Measurements from ENCODE around the gene MAD1L1. TPM values are rescaled to one million over a fixed set of nuclear protein-coding genes. Genes with fewer than 3 reads are reported as not detected.

MAD1L1 gene
- total and polyA plus RNA-seq, 2 of the 13 experiments (the other 11 are each of a cell fraction or from before 2014, with no cell fraction given) = 17.4 to 64.7 TPM

DNA sequence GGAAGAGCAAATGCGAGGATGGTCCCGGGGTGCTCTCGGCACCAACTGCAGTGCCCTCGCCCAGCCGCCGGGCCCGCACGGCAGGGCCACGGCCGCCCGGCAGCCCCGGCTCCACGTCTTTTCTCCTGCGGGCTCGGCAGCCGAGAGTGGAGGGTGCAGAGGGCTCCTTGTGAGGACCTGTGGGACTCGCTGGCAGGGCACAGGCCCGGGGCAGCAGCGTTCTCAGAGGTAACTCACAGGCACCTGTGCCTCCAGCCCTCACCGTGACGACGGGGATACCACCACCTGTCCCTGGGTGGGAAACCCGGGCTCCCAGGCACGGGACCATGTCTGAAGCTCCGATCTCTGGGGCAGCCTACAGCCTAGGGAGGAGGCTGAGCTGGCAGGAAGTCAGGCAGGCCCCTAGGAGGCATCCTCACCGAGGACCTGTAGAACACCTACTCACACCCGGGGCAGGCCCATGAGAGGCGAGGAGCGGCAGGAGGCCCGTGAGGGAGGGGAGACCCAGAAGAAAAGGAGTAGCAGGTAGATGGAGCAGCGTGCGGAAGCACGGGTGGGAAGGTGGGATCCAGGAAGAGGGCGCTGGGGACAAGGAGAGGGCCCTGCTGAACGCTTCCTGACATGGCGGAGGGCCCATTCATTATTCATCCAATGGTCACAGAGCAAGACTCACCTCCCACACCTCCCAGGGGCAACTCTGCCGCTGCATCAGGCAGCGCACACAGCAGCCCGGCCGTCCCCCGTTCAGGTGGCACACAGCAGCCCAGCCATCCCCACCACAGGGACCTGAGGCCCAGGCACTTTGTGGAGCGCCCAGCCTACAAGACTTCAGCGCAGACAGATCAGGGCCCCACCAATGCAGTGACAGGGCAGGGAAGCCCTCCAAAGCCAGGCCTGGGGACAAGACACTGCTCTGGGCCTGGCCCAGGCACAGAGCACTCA, 244.9 kb downstream of the MAD1L1 start:
- ChIA-PET POLR2A (no interaction called here), CTCF (ENCODE audit: low intra/inter-chr PET ratio, low total read pairs) (no interaction called here)
- Histone ChIP-seq H3K4me2 (ENCODE audit: low read depth, low read length) (no peak overlapping the region), H3K4me1 (ENCODE audit: insufficient read depth, low read length) (no peaks in the 10 kb centered on the region), H3K4me3 (replicated peaks in 1 of 3; ENCODE audit: insufficient read depth in 1 of 3, low read depth in 2 of 3, low read length in 3 of 3) (no peak overlapping the region), H4K20me1 (ENCODE audit: insufficient read depth, low read length) (no peaks in the 10 kb centered on the region), H3K27ac (ENCODE audit: extremely low read length, insufficient read depth, low read length) (no peak overlapping the region), H3K9me3 (ENCODE audit: low read length) (no peaks in the 10 kb centered on the region), H3K36me3 (replicated peaks in 1 of 2; ENCODE audit: control insufficient read depth in 1 of 2, insufficient read depth in 2 of 2, low read length in 2 of 2) (peaks cover 5 to 9% of the 10 kb centered on the region in 2 experiments; a peak in 4 of 5 replicates), H3K9ac (ENCODE audit: insufficient read depth, low read depth, low read length) (no peak overlapping the region), H2AFZ (ENCODE audit: low read length) (no peak overlapping the region), H3K79me2 (ENCODE audit: insufficient read depth, low read length) (no peaks in the 10 kb centered on the region), H3K27me3 (ENCODE audit: control insufficient read depth in 1 of 2, insufficient read depth in 2 of 2, low read length in 2 of 2) (no peaks in the 10 kb centered on the region)
- no peak for FAIRE-seq
- WGBS (ENCODE audit: low lambda C conversion rate) = 98% methylated on average over 24 of the region's 43 CpGs
- intact Hi-C loops (cut with micrococcal nuclease; ENCODE audit: unreplicated experiment) (no loop called here), in situ Hi-C loops (cut with HindIII; ENCODE audit: extremely low pct_ligation_motif_present, low pct_unique_long_range_greater_than_20kb) (no loop called here)
- TF ChIP-seq POGZ (CRISPR knock-in tag; IDR thresholded peaks at IDR 0.05) (no peak), ZNF83 (CRISPR knock-in tag; IDR thresholded peaks at IDR 0.05; ENCODE audit: borderline replicate concordance) (no peak)
- TF ChIP-seq, protein P1, sequence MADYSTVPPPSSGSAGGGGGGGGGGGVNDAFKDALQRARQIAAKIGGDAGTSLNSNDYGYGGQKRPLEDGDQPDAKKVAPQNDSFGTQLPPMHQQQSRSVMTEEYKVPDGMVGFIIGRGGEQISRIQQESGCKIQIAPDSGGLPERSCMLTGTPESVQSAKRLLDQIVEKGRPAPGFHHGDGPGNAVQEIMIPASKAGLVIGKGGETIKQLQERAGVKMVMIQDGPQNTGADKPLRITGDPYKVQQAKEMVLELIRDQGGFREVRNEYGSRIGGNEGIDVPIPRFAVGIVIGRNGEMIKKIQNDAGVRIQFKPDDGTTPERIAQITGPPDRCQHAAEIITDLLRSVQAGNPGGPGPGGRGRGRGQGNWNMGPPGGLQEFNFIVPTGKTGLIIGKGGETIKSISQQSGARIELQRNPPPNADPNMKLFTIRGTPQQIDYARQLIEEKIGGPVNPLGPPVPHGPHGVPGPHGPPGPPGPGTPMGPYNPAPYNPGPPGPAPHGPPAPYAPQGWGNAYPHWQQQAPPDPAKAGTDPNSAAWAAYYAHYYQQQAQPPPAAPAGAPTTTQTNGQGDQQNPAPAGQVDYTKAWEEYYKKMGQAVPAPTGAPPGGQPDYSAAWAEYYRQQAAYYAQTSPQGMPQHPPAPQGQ (CRISPR knock-in tag; IDR thresholded peaks at IDR 0.05; ENCODE audit: borderline replicate concordance) = no peak
- ATAC-seq = no peak; the same call in 2 of the 3 replicates
- no peak for DNase-seq (ENCODE audit: low spot score)
- BruUV-seq (replicated peaks) = no TSS peak

DNA sequence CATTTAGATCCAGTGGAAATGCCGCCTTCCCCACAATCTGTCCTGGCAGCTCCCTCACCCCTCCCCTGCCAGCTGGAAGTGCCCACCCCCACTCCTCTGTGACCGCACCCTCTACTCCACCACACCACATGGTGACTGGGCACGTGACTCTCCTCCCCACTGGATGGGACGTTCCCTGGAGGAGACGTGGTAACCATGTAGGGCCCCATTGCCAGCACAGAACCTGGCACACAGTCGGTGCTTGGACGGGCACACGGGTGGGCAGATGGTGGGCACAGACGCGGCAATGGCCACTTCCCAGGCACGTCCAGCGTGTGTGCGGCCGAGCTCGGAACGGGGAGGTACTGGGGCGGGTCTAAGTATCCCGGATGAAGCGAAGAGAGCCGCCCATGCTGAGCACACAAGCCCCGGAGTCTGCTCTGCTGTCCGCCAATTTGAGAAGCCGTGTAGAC, 245.6 kb downstream of the MAD1L1 start:
- ChIA-PET CTCF (ENCODE audit: low intra/inter-chr PET ratio, low total read pairs) (no interaction called here), POLR2A (no interaction called here)
- H3K79me2 ChIP-seq (ENCODE audit: insufficient read depth, low read length) = no peaks in the 10 kb centered on the region
- no peaks in the 10 kb centered on the region for H4K20me1 ChIP-seq (ENCODE audit: insufficient read depth, low read length)
- no peak overlapping the region for H3K4me2 ChIP-seq (ENCODE audit: low read depth, low read length)
- BruUV-seq (replicated peaks) = no TSS peak
- no peak overlapping the region for H3K4me3 ChIP-seq (replicated peaks in 1 of 3; ENCODE audit: insufficient read depth in 1 of 3, low read depth in 2 of 3, low read length in 3 of 3)
- no peak for ATAC-seq
- no peak overlapping the region for H3K9ac ChIP-seq (ENCODE audit: insufficient read depth, low read depth, low read length)
- H3K36me3 ChIP-seq (replicated peaks in 1 of 2; ENCODE audit: control insufficient read depth in 1 of 2, insufficient read depth in 2 of 2, low read length in 2 of 2) = peaks cover 5 to 9% of the 10 kb centered on the region in 2 experiments; a peak in 4 of 5 replicates
- FAIRE-seq = no peak
- in situ Hi-C loops (cut with HindIII; ENCODE audit: extremely low pct_ligation_motif_present, low pct_unique_long_range_greater_than_20kb) (no loop called here), intact Hi-C loops (cut with micrococcal nuclease; ENCODE audit: unreplicated experiment) (no loop called here)
- no peak for DNase-seq (ENCODE audit: low spot score)
- H3K9me3 ChIP-seq (ENCODE audit: low read length) = no peaks in the 10 kb centered on the region
- H3K27me3 ChIP-seq (ENCODE audit: control insufficient read depth in 1 of 2, insufficient read depth in 2 of 2, low read length in 2 of 2) = no peaks in the 10 kb centered on the region
- WGBS (ENCODE audit: low lambda C conversion rate) = 97% methylated on average over 19 of the region's 23 CpGs
- no peak overlapping the region for H2AFZ ChIP-seq (ENCODE audit: low read length)
- no peaks in the 10 kb centered on the region for H3K4me1 ChIP-seq (ENCODE audit: insufficient read depth, low read length)
- H3K27ac ChIP-seq (ENCODE audit: extremely low read length, insufficient read depth, low read length) = no peak overlapping the region
- TF ChIP-seq MEIS1 (CRISPR knock-in tag; IDR thresholded peaks at IDR 0.05; ENCODE audit: borderline replicate concordance) (no peak), SNAPC2 (CRISPR knock-in tag; IDR thresholded peaks at IDR 0.05) (no peak), HOXA3 (CRISPR knock-in tag; IDR thresholded peaks at IDR 0.05) (no peak), DR1 (CRISPR knock-in tag; IDR thresholded peaks at IDR 0.05) (no peak), ZBTB42 (CRISPR knock-in tag; IDR thresholded peaks at IDR 0.05) (no peak), SIX4 (CRISPR knock-in tag; IDR thresholded peaks at IDR 0.05) (no peak), POGZ (CRISPR knock-in tag; IDR thresholded peaks at IDR 0.05) (no peak)
- TF ChIP-seq, protein P2, sequence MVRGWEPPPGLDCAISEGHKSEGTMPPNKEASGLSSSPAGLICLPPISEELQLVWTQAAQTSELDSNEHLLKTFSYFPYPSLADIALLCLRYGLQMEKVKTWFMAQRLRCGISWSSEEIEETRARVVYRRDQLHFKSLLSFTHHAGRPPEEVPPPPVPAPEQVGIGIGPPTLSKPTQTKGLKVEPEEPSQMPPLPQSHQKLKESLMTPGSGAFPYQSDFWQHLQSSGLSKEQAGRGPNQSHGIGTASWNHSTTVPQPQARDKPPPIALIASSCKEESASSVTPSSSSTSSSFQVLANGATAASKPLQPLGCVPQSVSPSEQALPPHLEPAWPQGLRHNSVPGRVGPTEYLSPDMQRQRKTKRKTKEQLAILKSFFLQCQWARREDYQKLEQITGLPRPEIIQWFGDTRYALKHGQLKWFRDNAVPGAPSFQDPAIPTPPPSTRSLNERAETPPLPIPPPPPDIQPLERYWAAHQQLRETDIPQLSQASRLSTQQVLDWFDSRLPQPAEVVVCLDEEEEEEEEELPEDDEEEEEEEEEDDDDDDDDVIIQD (CRISPR knock-in tag; IDR thresholded peaks at IDR 0.05; ENCODE audit: low read depth) = no peak
- TF ChIP-seq, protein P3, sequence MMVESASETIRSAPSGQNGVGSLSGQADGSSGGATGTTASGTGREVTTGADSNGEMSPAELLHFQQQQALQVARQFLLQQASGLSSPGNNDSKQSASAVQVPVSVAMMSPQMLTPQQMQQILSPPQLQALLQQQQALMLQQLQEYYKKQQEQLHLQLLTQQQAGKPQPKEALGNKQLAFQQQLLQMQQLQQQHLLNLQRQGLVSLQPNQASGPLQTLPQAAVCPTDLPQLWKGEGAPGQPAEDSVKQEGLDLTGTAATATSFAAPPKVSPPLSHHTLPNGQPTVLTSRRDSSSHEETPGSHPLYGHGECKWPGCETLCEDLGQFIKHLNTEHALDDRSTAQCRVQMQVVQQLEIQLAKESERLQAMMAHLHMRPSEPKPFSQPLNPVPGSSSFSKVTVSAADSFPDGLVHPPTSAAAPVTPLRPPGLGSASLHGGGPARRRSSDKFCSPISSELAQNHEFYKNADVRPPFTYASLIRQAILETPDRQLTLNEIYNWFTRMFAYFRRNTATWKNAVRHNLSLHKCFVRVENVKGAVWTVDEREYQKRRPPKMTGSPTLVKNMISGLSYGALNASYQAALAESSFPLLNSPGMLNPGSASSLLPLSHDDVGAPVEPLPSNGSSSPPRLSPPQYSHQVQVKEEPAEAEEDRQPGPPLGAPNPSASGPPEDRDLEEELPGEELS (CRISPR knock-in tag; IDR thresholded peaks at IDR 0.05) = no peak

Measured in HepG2 (cell line).